PC-3 (cell line): ENCODE measurements around the gene MAGEA8. TPM values are rescaled to one million over a fixed set of nuclear protein-coding genes. Genes with fewer than 3 reads are reported as not detected.
"Not testable (repeated sequence)": the region's sequence is repeated elsewhere in the genome, so short reads cannot be mapped to it uniquely, and the experiment has no call there.

ENCODE experiments used
- ATAC-seq: fragments of 200-7000 bp; cut with Tn5 transposase; 2 replicates; pipeline ENCODE4 v1.9.1; 2020; ENCODE audit warnings: mild to moderate bottlenecking, moderate library complexity
- BruUV-seq: library from RNA; stranded (reverse); fragments of 400-500 nt; replicated peaks from 2 replicates; lab custom pipeline; 2021; lab: Mats Ljungman, UMichigan
- CTCF ChIA-PET: fragments of 300-600 bp; sonication (Branson Sonifier 250); formaldehyde crosslinking; loops from one replicate; lab custom pipeline; 2022; ENCODE audit warnings: antibody characterized with exemption; lab: Charles Lee
- POLR2A ChIA-PET: fragments of 300-600 bp; sonication (Branson Sonifier 250); formaldehyde crosslinking; loops from one replicate; lab custom pipeline; 2022; ENCODE audit warnings: antibody characterized with exemption; ENCODE audit not compliant: unreplicated experiment; lab: Charles Lee
- DNase-seq: peaks from one replicate; pipeline ENCODE4 v3.0.0-alpha.2; 2015
- H2AFZ ChIP-seq: fragments of 300-600 bp; sonication (generic); 2 replicates; pipeline ENCODE4 v1.6.0; 2016; ENCODE audit warnings: antibody characterized with exemption, low read length
- H3F3A ChIP-seq: fragments of 300-600 bp; sonication (generic); one replicate; pipeline ENCODE4 v1.6.0; 2017; ENCODE audit warnings: antibody characterized with exemption, low read length, control low read depth, mild to moderate bottlenecking; ENCODE audit not compliant: unreplicated experiment
- H3K27ac ChIP-seq: fragments of 300-600 bp; sonication (generic); 2 replicates; pipeline ENCODE4 v1.5.1; 2016; ENCODE audit warnings: mild to moderate bottlenecking, low read length
- H3K27me3 ChIP-seq: fragments of 300-600 bp; sonication (generic); 2 replicates; pipeline ENCODE4 v1.6.1; 2016; ENCODE audit warnings: low read length, mixed read lengths
- H3K36me3 ChIP-seq: fragments of 300-600 bp; sonication (generic); 2 replicates; pipeline ENCODE4 v1.6.1; 2016; ENCODE audit warnings: low read depth, mixed run types, low read length, mixed read lengths
- H3K4me1 ChIP-seq: fragments of 300-600 bp; sonication (generic); 2 replicates; pipeline ENCODE4 v1.5.1; 2016; ENCODE audit warnings: low read length; ENCODE audit not compliant: insufficient read depth
- H3K4me2 ChIP-seq: fragments of 300-600 bp; sonication (generic); 2 replicates; pipeline ENCODE4 v1.6.0; 2016; ENCODE audit warnings: low read length
- H3K4me3 ChIP-seq: fragments of 300-600 bp; sonication (generic); 2 replicates; pipeline ENCODE4 v1.5.1; 2016; ENCODE audit warnings: mild to moderate bottlenecking, low read length, mixed read lengths
- H3K79me2 ChIP-seq: fragments of 300-600 bp; sonication (generic); 2 replicates; pipeline ENCODE4 v1.6.1; 2017; ENCODE audit warnings: low read length, mixed read lengths
- H3K9ac ChIP-seq: fragments of 300-600 bp; sonication (generic); 2 replicates; pipeline ENCODE4 v1.6.0; 2016; ENCODE audit warnings: mild to moderate bottlenecking, low read length
- H3K9me2 ChIP-seq: fragments of 300-600 bp; sonication (generic); replicated peaks from 2 replicates; pipeline ENCODE4 v1.6.1; 2016; ENCODE audit warnings: mixed run types, low read length, mixed read lengths
- H3K9me3 ChIP-seq: fragments of 300-600 bp; sonication (generic); 2 replicates; pipeline ENCODE4 v1.6.1; 2016; ENCODE audit warnings: low read length, mixed read lengths
- H4K20me1 ChIP-seq: fragments of 300-600 bp; sonication (generic); 2 replicates; pipeline ENCODE4 v1.6.1; 2016; ENCODE audit warnings: low read length, mixed read lengths
- intact Hi-C: fragments of 100-400 bp; cut with micrococcal nuclease; formaldehyde crosslinking; loops from 2 replicates; pipeline ENCODE4 v1.9.0; 2023
- total RNA-seq: library from RNA; depleted of rRNA; stranded (reverse); fragments of >200 nt; gene quantifications from 2 replicates; pipeline ENCODE4 v1.2.3, GENCODE V29; 2014; rRNA removed

Gene MAGEA8
- total RNA-seq, 1 experiment from 2014 or later: not detected

GRCh38 chrX:149929400-149929799, 48.4 kb downstream of the MAGEA8 start, which contains the start of gene HSFX4:
Gene HSFX4, plus strand, starts transcription at chrX:149929573. Its CDS starts 72 bp downstream, at chrX:149929645.
- H4K20me1 ChIP-seq, H3K36me3 ChIP-seq, H2AFZ ChIP-seq, H3K27ac ChIP-seq, H3K4me3 ChIP-seq, POLR2A ChIA-PET, BruUV-seq, H3K9me2 ChIP-seq, DNase-seq, CTCF ChIA-PET, H3K27me3 ChIP-seq, H3K4me2 ChIP-seq, H3K79me2 ChIP-seq, ATAC-seq, H3K9me3 ChIP-seq, intact Hi-C loops, H3K4me1 ChIP-seq, H3F3A ChIP-seq, H3K9ac ChIP-seq: not testable (repeated sequence)

- H3K4me3 ChIP-seq, H3K36me3 ChIP-seq, ATAC-seq, H3K9me2 ChIP-seq, H4K20me1 ChIP-seq, CTCF ChIA-PET, H3F3A ChIP-seq, intact Hi-C loops, H3K4me1 ChIP-seq, H3K27me3 ChIP-seq, POLR2A ChIA-PET, H3K9ac ChIP-seq, DNase-seq, H3K9me3 ChIP-seq, H3K79me2 ChIP-seq, H2AFZ ChIP-seq, H3K4me2 ChIP-seq, BruUV-seq, H3K27ac ChIP-seq: not testable (repeated sequence)
Measured at GRCh38 chrX:149931355-149931754, 50.4 kb downstream of the MAGEA8 start.

- H2AFZ ChIP-seq, H3K27ac ChIP-seq, DNase-seq, H3K36me3 ChIP-seq, H3F3A ChIP-seq, CTCF ChIA-PET, intact Hi-C loops, BruUV-seq, H3K4me2 ChIP-seq, H3K9me3 ChIP-seq, H3K9ac ChIP-seq, H3K79me2 ChIP-seq, H3K27me3 ChIP-seq, H3K9me2 ChIP-seq, ATAC-seq, H3K4me3 ChIP-seq, H3K4me1 ChIP-seq, POLR2A ChIA-PET, H4K20me1 ChIP-seq: not testable (repeated sequence)
Measured at GRCh38 chrX:149932150-149932549, 51.2 kb downstream of the MAGEA8 start.

- intact Hi-C loops, ATAC-seq, CTCF ChIA-PET, H4K20me1 ChIP-seq, H2AFZ ChIP-seq, H3K79me2 ChIP-seq, H3K9me2 ChIP-seq, H3K4me2 ChIP-seq, H3K9ac ChIP-seq, POLR2A ChIA-PET, H3K9me3 ChIP-seq, H3F3A ChIP-seq, H3K27ac ChIP-seq, H3K4me3 ChIP-seq, H3K36me3 ChIP-seq, H3K4me1 ChIP-seq, DNase-seq, H3K27me3 ChIP-seq, BruUV-seq: not testable (repeated sequence)
Measured at GRCh38 chrX:149932970-149933369, 52.0 kb downstream of the MAGEA8 start.

- intact Hi-C loops, H3K4me2 ChIP-seq: not testable (repeated sequence)
Measured at GRCh38 chrX:149933547-149933946, 52.6 kb downstream of the MAGEA8 start.

More at GRCh38 chrX:149933547-149933946, 52.6 kb downstream of the MAGEA8 start:
- H3K9me2 ChIP-seq, ATAC-seq, H3K4me1 ChIP-seq, H3K36me3 ChIP-seq, H3K4me3 ChIP-seq, CTCF ChIA-PET, H3K9me3 ChIP-seq, DNase-seq, H2AFZ ChIP-seq, BruUV-seq, H3K27me3 ChIP-seq, H4K20me1 ChIP-seq, H3F3A ChIP-seq, POLR2A ChIA-PET, H3K27ac ChIP-seq, H3K9ac ChIP-seq: not testable (repeated sequence)
- H3K79me2 ChIP-seq: peaks cover 12% of the 10 kb centered on the region

Other genes with a start within 250 kb of the MAGEA8 start
- gene TMEM185A, start 249.4 kb upstream of the MAGEA8 start, total RNA-seq: 13.1 and 14.9 TPM in 2 replicates
- not detected in 2 replicates for gene MAGEA11, start 169.1 kb upstream of the MAGEA8 start, total RNA-seq
- gene HSFX1, start 107.1 kb upstream of the MAGEA8 start, total RNA-seq: 0.11 TPM in 1 of 2 replicates, not detected in the other
- not detected in 2 replicates for gene MAGEA9, start 99.3 kb upstream of the MAGEA8 start, total RNA-seq
- gene HSFX4, start 48.4 kb downstream of the MAGEA8 start, total RNA-seq: not detected in 2 replicates
- 35.7 and 49.8 TPM in 2 replicates for gene EOLA2, start 57.3 kb downstream of the MAGEA8 start, total RNA-seq